K562 (cell line): ENCODE measurements around the gene DLG4. TPM values are rescaled to one million over a fixed set of nuclear protein-coding genes. Genes with fewer than 3 reads are reported as not detected.

Experiments used
- BCLAF1 ChIP-seq, 2 experiments: fragments of 450-650 bp in 1 of 2; IDR thresholded peaks; 2 replicates each; pipeline ENCODE4 v1.6.1; 2011 to 2017; ENCODE audit warnings: low read depth in 2 of 2, antibody characterized with exemption in 1 of 2, borderline replicate concordance in 1 of 2, low read length in 1 of 2, mild to moderate bottlenecking in 1 of 2, mixed read lengths in 1 of 2; ENCODE audit not compliant: control insufficient read depth in 1 of 2
- BRF1 ChIP-seq: IDR thresholded peaks from 3 replicates; pipeline ENCODE4 v1.6.1; 2011; ENCODE audit warnings: borderline replicate concordance, mild to moderate bottlenecking; ENCODE audit not compliant: insufficient read length; ENCODE audit errors: extremely low read depth
- CEBPG ChIP-seq, 3 experiments: fragments of 200-800 bp in 1 of 3; sonication (Bioruptor generic) in 1 of 3; sonication (generic) in 1 of 3; formaldehyde crosslinking in 1 of 3; IDR thresholded peaks in 2 of 3; conservative IDR thresholded peaks in 1 of 3; 2 replicates each; pipeline versions ENCODE4 v1.6.1 to v1.8.0; 2016 to 2022; ENCODE audit warnings: missing compliant biosample characterization in 2 of 3, missing genetic modification characterization in 2 of 3, mild to moderate bottlenecking in 1 of 3, missing genetic modification reagents in 1 of 3
- E2F3 ChIP-seq: fragments of 250-450 bp; sonication (Bioruptor Pico); IDR thresholded peaks from 2 replicates; pipeline ENCODE4 v1.4.0; 2020; ENCODE audit warnings: mild to moderate bottlenecking
- EP300 ChIP-seq: IDR thresholded peaks from 2 replicates; pipeline ENCODE4 v1.6.1; 2012; ENCODE audit warnings: low read length, improper control_type of control experiment
- GTF2A2 ChIP-seq: IDR thresholded peaks from 2 replicates; pipeline ENCODE4 v1.6.1; 2016; ENCODE audit warnings: mild to moderate bottlenecking, missing genetic modification characterization, missing compliant biosample characterization
- HNRNPUL1 ChIP-seq: fragments of 200-400 bp; formaldehyde crosslinking; IDR thresholded peaks from 2 replicates; pipeline ENCODE4 v1.6.1; 2017; ENCODE audit warnings: low read length
- JUNB ChIP-seq: fragments of 450-650 bp; formaldehyde crosslinking; conservative IDR thresholded peaks from 2 replicates; pipeline ENCODE4 v1.4.0; 2020; ENCODE audit warnings: mild to moderate bottlenecking
- JUND ChIP-seq, 2 experiments: IDR thresholded peaks; 2 replicates in 1 of 2; 3 replicates in 1 of 2; pipeline ENCODE4 v1.6.1; 2011; ENCODE audit warnings: borderline replicate concordance in 2 of 2, low read depth in 2 of 2, low read length in 2 of 2, improper control_type of control experiment in 1 of 2, missing biosample characterization in 1 of 2, missing genetic modification characterization in 1 of 2, missing genetic modification reagents in 1 of 2
- NONO ChIP-seq, 2 experiments: fragments of 200-400 bp in 1 of 2; fragments of 450-650 bp in 1 of 2; formaldehyde crosslinking in 1 of 2; IDR thresholded peaks; 2 replicates each; pipeline ENCODE4 v1.6.1; 2017; ENCODE audit warnings: low read depth in 2 of 2, mild to moderate bottlenecking in 2 of 2, moderate library complexity in 2 of 2, low read length in 1 of 2
- PTBP1 ChIP-seq: fragments of 200-400 bp; formaldehyde crosslinking; IDR thresholded peaks from 2 replicates; pipeline ENCODE4 v1.6.1; 2017; ENCODE audit warnings: low read depth, low read length
- PURB ChIP-seq: sonication (generic); formaldehyde crosslinking; IDR thresholded peaks from 2 replicates; pipeline ENCODE4 v1.9.0; 2021; ENCODE audit warnings: low read depth, mild to moderate bottlenecking, missing genetic modification reagents
- SMAD1 ChIP-seq: fragments of 150-350 bp; IDR thresholded peaks from 2 replicates; pipeline ENCODE4 v1.6.1; 2014; ENCODE audit warnings: low read length, low read depth; ENCODE audit not compliant: partially characterized antibody
- TAF1 ChIP-seq: IDR thresholded peaks from 2 replicates; pipeline ENCODE4 v1.6.1; 2011; ENCODE audit warnings: mild to moderate bottlenecking, low read length, moderate library complexity; ENCODE audit not compliant: insufficient read depth, control insufficient read depth, severe bottlenecking; ENCODE audit errors: extremely low read depth
- TEAD2 ChIP-seq: fragments of 450-650 bp; IDR thresholded peaks from 2 replicates; pipeline ENCODE4 v1.6.1; 2016; ENCODE audit warnings: missing genetic modification characterization, control low read depth, missing compliant biosample characterization
- THAP7 ChIP-seq: fragments of 250-450 bp; sonication (Bioruptor Pico); IDR thresholded peaks from 2 replicates; pipeline ENCODE4 v1.5.0; 2021
- ZBTB9 ChIP-seq: fragments of 450-650 bp; formaldehyde crosslinking; IDR thresholded peaks from 2 replicates; pipeline ENCODE4 v1.4.0; 2020; ENCODE audit warnings: mild to moderate bottlenecking, moderate library complexity
- ZNF217 ChIP-seq: sonication (generic); formaldehyde crosslinking; IDR thresholded peaks from 2 replicates; pipeline ENCODE4 v1.8.0; 2022; ENCODE audit warnings: mild to moderate bottlenecking, missing genetic modification reagents
- ZNF717 ChIP-seq: fragments of 250-450 bp; sonication (Bioruptor Pico); IDR thresholded peaks from 2 replicates; pipeline ENCODE4 v1.5.0; 2021
- ZNF764 ChIP-seq: fragments of 250-450 bp; sonication (Bioruptor Pico); IDR thresholded peaks from 2 replicates; pipeline ENCODE4 v1.4.0; 2020; ENCODE audit warnings: low read depth, mild to moderate bottlenecking, moderate library complexity
- polyA plus RNA-seq, 8 experiments: library from polyadenylated mRNA; depleted of rRNA in 4 of 8; stranded (reverse) in 5 of 8; unstranded in 3 of 8; fragments of >200 nt; fragmentation: Nextera tagmentation in 2 of 8; fragmentation: Illumina TruSeq in 1 of 8; extraction: Ambion mirVana in 2 of 8; extraction: Trizol in 1 of 8; gene quantifications; 2 replicates each; pipeline versions ENCODE4 v1.2.1 to v1.2.3, GENCODE V29; 2011 to 2014; ENCODE audit warnings: inconsistent platforms in 1 of 8, missing spikeins in 1 of 8
- total RNA-seq, 7 experiments: library from RNA; depleted of rRNA in 6 of 7; stranded (reverse); fragments of >200 nt in 6 of 7; fragmentation: Illumina TruSeq in 2 of 7; extraction: Trizol in 2 of 7; gene quantifications; 2 replicates each; pipeline versions ENCODE4 v1.2.1 to v1.2.3, GENCODE V29; 2011 to 2021; ENCODE audit warnings: low replicate concordance in 1 of 7

The DLG4 gene
- total and polyA plus RNA-seq, 9 of the 15 experiments (the other 6 are each of a cell fraction or from before 2014, with no cell fraction given) = 0.03 to 12.0 (median 4.1) TPM

- TF ChIP-seq ZNF217 (CRISPR knock-in tag) (no peak), BRF1 (no peak), CEBPG (CRISPR knock-in tag; IDR thresholded peaks at IDR 0.05) (no peak), CEBPG (tag; conservative IDR thresholded peaks at IDR 0.05 in 1 of 2, IDR thresholded peaks at IDR 0.05 in 1 of 2) (no peak; a peak in 1 of 4 replicates), PTBP1 (no peak), E2F3 (CRISPR knock-in tag) (0 out of 2 replicates have a peak, but pooled peaks have one; percentile 46), GTF2A2 (tag) (no peak), JUND (IDR thresholded peaks at IDR 0.05; ENCODE audit: borderline replicate concordance, low read depth, low read length) (peak; percentile 84), JUND (tag; IDR thresholded peaks at IDR 0.05; ENCODE audit: borderline replicate concordance, low read depth, low read length) (peak; percentile 69; the same call in 2 of the 3 replicates), TAF1 (peak; percentile 86), ZNF764 (CRISPR knock-in tag) (no peak), HNRNPUL1 (no peak), TEAD2 (tag) (no peak), EP300 (0 out of 2 replicates have a peak, but pooled peaks have one; percentile 1), PURB (CRISPR knock-in tag) (no peak), BCLAF1 (IDR thresholded peaks at IDR 0.05; ENCODE audit: borderline replicate concordance in 1 of 2, control insufficient read depth in 1 of 2, low read depth in 2 of 2, low read length in 1 of 2) (no peak), NONO (IDR thresholded peaks at IDR 0.05; ENCODE audit: low read depth in 2 of 2, low read length in 1 of 2) (0 out of 4 replicates have a peak, but pooled peaks of 1 of the 2 experiments have one; percentile 23), JUNB (no peak), SMAD1 (peak; percentile 44), THAP7 (CRISPR knock-in tag) (no peak), ZBTB9 (no peak), ZNF717 (CRISPR knock-in tag) (no peak)
Observed at GRCh38 chr17:7252176-7253043, 32.8 kb upstream of the DLG4 start, which contains the start of gene ELP5 (continued).
